ENCODE data around the gene AMFR. TPM values are rescaled to one million over a fixed set of nuclear protein-coding genes. Genes with fewer than 3 reads are reported as not detected.

AMFR gene
- total and polyA plus RNA-seq, 2 of the 8 experiments (the other 6 are each of a cell fraction or from before 2014, with no cell fraction given), result 18.6 to 21.7 TPM

DNA sequence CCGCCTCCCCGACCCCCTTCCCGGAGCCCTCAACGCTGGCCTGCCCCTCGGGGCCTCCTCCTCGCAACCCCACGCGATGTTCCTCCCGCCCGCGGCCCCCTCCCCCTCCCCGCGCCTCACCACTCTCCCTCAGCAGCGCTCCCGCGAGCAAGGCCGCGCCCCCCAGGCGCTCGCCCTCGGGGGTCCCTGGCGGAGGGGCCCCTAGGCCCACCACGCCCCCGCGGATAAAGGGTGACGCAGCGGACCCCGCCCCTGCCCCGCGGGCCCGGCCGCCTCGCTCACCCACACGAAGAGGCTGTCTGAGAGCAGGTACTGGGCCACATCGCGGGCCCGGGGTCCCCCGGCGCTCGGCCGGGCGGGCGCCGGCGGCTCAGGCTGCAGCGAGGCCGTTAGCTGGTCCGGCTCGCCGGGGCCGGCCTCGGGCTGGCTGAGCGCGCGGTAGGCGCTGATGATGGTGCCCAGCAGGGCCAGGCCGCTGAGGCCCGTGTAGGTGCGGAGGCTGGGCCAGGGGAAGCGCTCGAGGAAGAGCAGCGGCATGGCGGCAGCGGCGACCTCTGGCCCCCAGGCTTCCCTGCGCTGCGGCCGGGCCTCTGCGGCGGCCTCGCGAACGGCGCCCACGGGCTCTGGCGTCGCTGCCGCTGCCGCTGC, 430 bp downstream of the AMFR start:
- H2BK20ac ChIP-seq (ENCODE audit: low read length), result no peak overlapping the region
- no peak overlapping the region for H3K56ac ChIP-seq (replicated peaks; ENCODE audit: insufficient read length, low read depth, low read length)
- peak overlapping the region; percentile 80; the same call in 1 of the 2 replicates for H3K18ac ChIP-seq (ENCODE audit: extremely low read depth, low read length)
- peak overlapping the region; percentile 52; the same call in 1 of the 2 replicates for H4K8ac ChIP-seq (ENCODE audit: extremely low read depth, insufficient read depth, low read length)
- H3K9ac ChIP-seq (replicated peaks in 1 of 4; ENCODE audit: extremely low read depth in 1 of 4, low read depth in 3 of 4, low read length in 3 of 4), result peak overlapping the region in 3 of 4 experiments; percentile 35 to 59 (median 56); a peak in 5 of 7 replicates
- CTCF ChIA-PET (ENCODE audit: partially characterized antibody), result no interaction called here
- DNase-seq (ENCODE audit: low read depth in 1 of 2, low spot score in 2 of 2), result peak in 1 of 2 experiments; percentile 63
- peak; percentile 56 for TF ChIP-seq PHF8 (conservative IDR thresholded peaks at IDR 0.05; ENCODE audit: low read depth, low read length)
- peak in 1 of 2 experiments; percentile 66; a peak in 1 of 4 replicates for TF ChIP-seq SIN3A (conservative IDR thresholded peaks at IDR 0.05 in 1 of 2, IDR thresholded peaks at IDR 0.05 in 1 of 2; ENCODE audit: low read depth in 1 of 2, low read length in 2 of 2)
- peak; percentile 85 for TF ChIP-seq KDM4A (IDR thresholded peaks at IDR 0.05; ENCODE audit: low read depth, low read length, severe bottlenecking)
- no peak for TF ChIP-seq SUZ12 (IDR thresholded peaks at IDR 0.05; ENCODE audit: low read length)
- TF ChIP-seq HDAC6 (IDR thresholded peaks at IDR 0.05; ENCODE audit: low read depth, low read length), result no peak
- TF ChIP-seq TEAD4 (IDR thresholded peaks at IDR 0.05; ENCODE audit: low read depth, low read length), result no peak
- peak; percentile 52 for TF ChIP-seq CTBP2 (IDR thresholded peaks at IDR 0.05; ENCODE audit: borderline replicate concordance, insufficient read depth, insufficient read length, low read length)
- TF ChIP-seq EGR1 (IDR thresholded peaks at IDR 0.05; ENCODE audit: borderline replicate concordance, low read depth, low read length), result peak; percentile 20; the same call in 1 of the 2 replicates
- peaks cover 2 to 11% of the 10 kb centered on the region in 2 experiments for H4K20me1 ChIP-seq (replicated peaks in 1 of 2; ENCODE audit: control insufficient read depth in 1 of 2, insufficient read depth in 2 of 2, low read length in 2 of 2)
- peaks cover 9% of the 10 kb centered on the region; the same call in 1 of the 2 replicates for H3K23me2 ChIP-seq (ENCODE audit: low read depth, low read length)
- H3K36me3 ChIP-seq (ENCODE audit: control insufficient read depth in 2 of 4, insufficient read depth in 4 of 4, low read length in 3 of 4), result no peaks in the 10 kb centered on the region; a peak in 1 of 8 replicates
- no peak overlapping the region for H2BK5ac ChIP-seq (ENCODE audit: low read depth, low read length)
- H3K4me3 ChIP-seq (ENCODE audit: extremely low read depth in 1 of 4, insufficient read depth in 2 of 4, low read depth in 3 of 4, low read length in 4 of 4), result peak overlapping the region; percentile 57 to 83 (median 67)
- H3K27ac ChIP-seq (ENCODE audit: low read depth, low read length), result no peak overlapping the region
- peaks cover 0 to 21% of the 10 kb centered on the region in 2 experiments; a peak in 1 of 4 replicates for H3K79me2 ChIP-seq (ENCODE audit: control insufficient read depth in 1 of 2, insufficient read depth in 2 of 2, low read length in 2 of 2)
- H2BK120ac ChIP-seq (replicated peaks; ENCODE audit: low read depth, low read length), result no peak overlapping the region
- no peak overlapping the region for H4K91ac ChIP-seq (replicated peaks; ENCODE audit: insufficient read length, low read length)
- H4K5ac ChIP-seq (ENCODE audit: insufficient read length, low read depth, low read length), result no peak overlapping the region
- WGBS, 2 experiments (ENCODE audit: extremely low coverage in 1 of 2, insufficient coverage in 1 of 2, insufficient read length in 1 of 2, insufficient replicate concordance in 2 of 2, low coverage in 1 of 2, low lambda C conversion rate in 2 of 2, missing lambda C conversion rate in 1 of 2), result 3% methylated on average over 30 of the region's 79 CpGs; no CpG with 5 or more reads in 1 of the 2 experiments
- H3K4me2 ChIP-seq (ENCODE audit: insufficient read depth in 1 of 2, low read depth in 2 of 2, low read length in 2 of 2), result peak overlapping the region; percentile 79 to 85
- H3K79me1 ChIP-seq (ENCODE audit: low read depth, low read length), result no peaks in the 10 kb centered on the region
- H2AK5ac ChIP-seq (ENCODE audit: low read depth, low read length), result no peak overlapping the region
- no peak overlapping the region for H3K14ac ChIP-seq (ENCODE audit: insufficient read length)
- no peak overlapping the region for H2AFZ ChIP-seq (ENCODE audit: low read length)
- no peak overlapping the region for H3K4ac ChIP-seq (replicated peaks; ENCODE audit: insufficient read length, low read depth, low read length)
- H3K27me3 ChIP-seq (replicated peaks in 1 of 4; ENCODE audit: control insufficient read depth in 3 of 4, extremely low read depth in 1 of 4, insufficient read depth in 3 of 4, low read length in 3 of 4), result peaks cover 0 to 6% (median 3%) of the 10 kb centered on the region in 4 experiments; a peak in 3 of 7 replicates
- H2BK15ac ChIP-seq (ENCODE audit: low read length), result no peak overlapping the region
- peaks cover 0 to 12% (median 8%) of the 10 kb centered on the region in 4 experiments; a peak in 6 of 7 replicates for H3K4me1 ChIP-seq (replicated peaks in 1 of 4; ENCODE audit: control insufficient read depth in 3 of 4, insufficient read depth in 4 of 4, low read length in 3 of 4)
- no peak overlapping the region for H2BK12ac ChIP-seq (ENCODE audit: low read depth, low read length)
- H3K9me3 ChIP-seq (ENCODE audit: insufficient read depth in 2 of 2, low read depth in 1 of 2, low read length in 1 of 2), result no peaks in the 10 kb centered on the region
- no peak for FAIRE-seq
- no peak overlapping the region for H3K23ac ChIP-seq (ENCODE audit: insufficient read length)
- POLR2A ChIA-PET (ENCODE audit: partially characterized antibody), result no interaction called here
